H54 (cell line): Measurements from ENCODE around the gene CLCA2.

Source experiments
- DNase-seq: peaks from one replicate; pipeline ENCODE4 v3.0.0; 2011; ENCODE audit warnings: low spot score, mixed read lengths; ENCODE audit not compliant: insufficient read length
- FAIRE-seq: peaks from 3 replicates; lab custom pipeline; 2011; peaks lifted over from hg19 to GRCh38; lab: Jason Lieb, UNC
- POLR2A ChIP-seq: IDR thresholded peaks from 2 replicates; pipeline ENCODE4 v1.6.1; 2011; ENCODE audit warnings: low read depth, mild to moderate bottlenecking, low read length

CLCA2 gene

DNA sequence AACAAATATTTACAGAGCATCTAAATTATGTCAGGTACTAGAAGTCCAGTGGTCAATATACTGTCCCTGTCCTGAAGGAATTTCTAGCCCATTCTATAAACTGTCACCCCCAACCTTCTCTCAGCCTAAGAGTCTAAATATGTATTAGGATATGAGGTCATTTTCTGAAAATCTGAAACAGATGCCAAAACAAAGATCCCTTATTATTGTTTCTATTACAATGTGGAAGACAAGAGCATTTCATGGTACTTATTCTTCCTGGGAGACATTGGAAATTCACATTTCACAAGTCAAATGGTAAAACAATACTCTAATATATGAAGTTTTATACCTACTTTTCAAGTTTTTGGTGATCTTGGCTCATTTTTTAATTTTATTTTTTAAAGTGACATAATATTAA lies 47.3 kb downstream of the CLCA2 start:
- no peak for DNase-seq
- TF ChIP-seq POLR2A: no peak
- FAIRE-seq: no peak

- no peak for FAIRE-seq
- no peak for TF ChIP-seq POLR2A
- no peak for DNase-seq
Observed at GRCh38 chr1:86472152-86472551, 48.2 kb downstream of the CLCA2 start.

DNA sequence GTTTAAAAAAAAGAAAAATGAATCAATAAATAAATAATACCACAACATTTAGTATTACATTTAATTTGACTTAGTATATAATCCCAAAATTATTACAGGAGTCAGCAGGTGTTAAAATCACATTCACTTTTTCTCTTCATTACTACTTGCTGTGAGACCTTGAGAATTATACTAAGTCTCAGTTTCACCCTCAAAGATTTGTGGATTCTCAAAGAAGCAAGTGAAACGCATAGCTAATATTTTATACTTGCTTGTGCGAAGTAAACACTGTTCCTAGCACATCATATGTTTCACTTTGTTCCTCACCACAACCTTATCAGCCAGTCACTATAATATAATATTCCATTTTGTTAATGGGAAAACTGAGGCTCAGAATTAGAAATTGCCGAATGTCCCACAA lies 48.8 kb downstream of the CLCA2 start:
- DNase-seq (no peak), FAIRE-seq (no peak)
- TF ChIP-seq POLR2A: no peak

GRCh38 chr1:86477256-86477655 lies 53.3 kb downstream of the CLCA2 start:
- DNase-seq (no peak), FAIRE-seq (no peak)
- no peak for TF ChIP-seq POLR2A

DNA sequence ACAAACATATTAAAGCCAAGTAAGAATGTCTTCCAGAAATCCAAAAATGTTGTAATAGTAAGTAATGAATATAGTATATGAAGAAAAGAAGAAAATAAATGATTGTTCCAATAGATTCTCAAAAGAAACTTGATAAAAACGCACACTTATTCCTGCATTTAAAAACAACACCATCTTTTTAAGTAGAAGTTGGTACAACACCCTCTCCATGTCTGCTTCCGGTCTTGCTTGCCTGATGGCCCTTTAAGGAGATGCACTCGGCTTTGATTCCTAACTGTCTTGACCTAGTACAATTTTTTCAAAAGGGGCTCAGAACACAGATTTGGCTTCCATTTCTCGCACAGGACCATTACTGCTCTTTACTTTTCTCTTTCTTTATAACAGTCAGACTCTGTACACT lies 53.7 kb downstream of the CLCA2 start:
- DNase-seq (no peak), FAIRE-seq (no peak)
- no peak for TF ChIP-seq POLR2A

GRCh38 chr1:86478416-86479156 lies 54.6 kb downstream of the CLCA2 start:
- FAIRE-seq (no peak), DNase-seq (no peak)
- TF ChIP-seq POLR2A: no peak

- DNase-seq (no peak), FAIRE-seq (no peak)
- TF ChIP-seq POLR2A: no peak
Observed at GRCh38 chr1:86481966-86482365, 58.0 kb downstream of the CLCA2 start.

- peak; percentile 27 for FAIRE-seq
- TF ChIP-seq POLR2A: no peak
- DNase-seq: no peak
Observed at GRCh38 chr1:86487131-86487810, 63.3 kb downstream of the CLCA2 start.

GRCh38 chr1:86487811-86488141 lies 63.8 kb downstream of the CLCA2 start:
- no peak for TF ChIP-seq POLR2A
- FAIRE-seq (no peak), DNase-seq (no peak)

DNA sequence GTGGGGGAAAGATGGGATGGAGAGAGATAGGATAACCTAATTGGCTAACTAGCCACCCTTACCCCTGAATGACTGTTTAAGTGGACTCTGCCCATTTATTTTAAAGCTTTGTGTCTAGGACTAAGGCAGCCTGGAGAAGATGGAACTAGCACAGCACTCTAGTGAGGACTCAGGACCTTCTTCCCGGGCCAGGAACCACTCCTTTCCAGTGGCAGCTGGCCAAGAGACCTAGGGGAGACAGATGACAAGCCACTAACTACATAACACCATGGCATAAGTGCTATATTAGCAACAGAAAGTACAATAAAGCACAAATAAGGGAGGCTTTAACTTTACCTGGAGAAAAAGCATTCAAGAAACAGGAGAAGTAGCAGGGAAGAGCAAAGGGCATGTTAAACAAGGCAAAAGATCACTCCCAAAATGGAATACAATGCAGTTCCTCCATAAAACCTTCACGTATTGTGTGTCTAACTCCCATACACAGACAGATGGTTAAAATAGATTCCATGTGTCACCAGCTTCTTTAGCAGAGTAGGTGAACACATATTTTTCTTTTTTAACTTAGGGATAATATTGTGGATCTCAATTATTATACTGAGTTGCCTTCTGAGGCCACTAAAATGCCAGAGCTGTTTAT lies 65.4 kb downstream of the CLCA2 start:
- FAIRE-seq (no peak), DNase-seq (no peak)
- TF ChIP-seq POLR2A: no peak

GRCh38 chr1:86491171-86491950 lies 67.4 kb downstream of the CLCA2 start:
- no peak for TF ChIP-seq POLR2A
- no peak for FAIRE-seq

DNA sequence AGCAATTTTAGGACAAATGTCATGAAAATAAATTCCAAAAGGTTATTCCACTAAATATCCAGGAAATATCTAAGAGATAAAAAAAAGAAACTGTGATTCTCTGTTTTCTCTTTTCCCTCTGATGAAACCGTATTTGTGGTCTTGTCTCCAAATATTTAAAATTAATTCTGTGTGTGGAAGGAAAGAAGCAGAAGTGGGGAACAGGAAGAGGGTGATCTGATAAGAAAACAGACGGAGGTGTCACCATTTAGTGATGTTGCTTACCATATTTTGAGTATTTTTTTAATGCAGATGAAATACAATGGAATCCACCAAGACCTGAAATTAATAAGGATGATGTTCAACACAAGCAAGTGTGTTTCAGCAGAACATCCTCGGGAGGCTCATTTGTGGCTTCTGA lies 74.3 kb downstream of the CLCA2 start:
- FAIRE-seq (no peak), DNase-seq (no peak)
- no peak for TF ChIP-seq POLR2A

More at GRCh38 chr1:86491171-86491950, 67.4 kb downstream of the CLCA2 start:
- DNase-seq: no peak

- DNase-seq (no peak), FAIRE-seq (no peak)
- no peak for TF ChIP-seq POLR2A
Observed at GRCh38 chr1:86499987-86500593, 76.1 kb downstream of the CLCA2 start.
